CD14-positive monocyte (primary cell): ENCODE measurements around the gene KCNMB4. TPM values are rescaled to one million over a fixed set of nuclear protein-coding genes. Genes with fewer than 3 reads are reported as not detected.

ENCODE experiments used
- DNase-seq, 3 donors: peaks; one replicate each; pipeline ENCODE4 v3.0.0-alpha.2; 2011 to 2022
- H2AFZ ChIP-seq: 2 replicates; pipeline ENCODE4 v1.6.0; 2012; ENCODE audit warnings: mild to moderate bottlenecking, low read depth, low read length, inconsistent platforms; ENCODE audit not compliant: insufficient read depth, poor library complexity, severe bottlenecking
- H3K27ac ChIP-seq, 2 donors: 1 replicate in 1 of 2; 2 replicates in 1 of 2; pipeline ENCODE4 v1.5.1; 2012 to 2013; ENCODE audit warnings: low read length in 2 of 2, control low read depth in 1 of 2, inconsistent platforms in 1 of 2, low read depth in 1 of 2, mild to moderate bottlenecking in 1 of 2
- H3K27me3 ChIP-seq, 2 donors: one replicate each; pipeline versions ENCODE4 v1.6.0 to v1.6.1; 2011 to 2013; ENCODE audit warnings: low read length in 2 of 2; ENCODE audit not compliant: control insufficient read depth in 2 of 2, insufficient read depth in 2 of 2
- H3K36me3 ChIP-seq, 2 donors: replicated peaks in 1 of 2; 1 replicate in 1 of 2; 2 replicates in 1 of 2; pipeline versions ENCODE4 v1.5.1 to v1.6.1; 2012 to 2013; ENCODE audit warnings: low read length in 2 of 2, control low read depth in 1 of 2, inconsistent platforms in 1 of 2, mild to moderate bottlenecking in 1 of 2; ENCODE audit not compliant: insufficient read depth in 2 of 2, control insufficient read depth in 1 of 2
- H3K4me1 ChIP-seq, 2 donors: 1 replicate in 1 of 2; 2 replicates in 1 of 2; pipeline versions ENCODE4 v1.5.1 to v1.6.1; 2012 to 2013; ENCODE audit warnings: low read length in 2 of 2, control low read depth in 1 of 2, inconsistent platforms in 1 of 2, mild to moderate bottlenecking in 1 of 2, moderate library complexity in 1 of 2; ENCODE audit not compliant: insufficient read depth in 2 of 2, control insufficient read depth in 1 of 2
- H3K4me2 ChIP-seq: replicated peaks from 2 replicates; pipeline ENCODE3; 2012; ENCODE audit warnings: low read length, moderate library complexity, mild to moderate bottlenecking; ENCODE audit not compliant: poor library complexity, severe bottlenecking; ENCODE audit errors: extremely low read depth
- H3K4me3 ChIP-seq, 3 experiments: fragments of 200-600 bp in 1 of 3; sonication (generic) in 1 of 3; replicated peaks in 1 of 3; 1 replicate in 2 of 3; 2 replicates in 1 of 3; pipeline ENCODE4 v1.5.1; 2011 to 2013; ENCODE audit warnings: low read length in 3 of 3, mild to moderate bottlenecking in 3 of 3, control low read depth in 2 of 3, low read depth in 2 of 3, inconsistent platforms in 1 of 3, moderate library complexity in 1 of 3
- H3K79me2 ChIP-seq: 2 replicates; pipeline ENCODE4 v1.6.0; 2012; ENCODE audit warnings: mild to moderate bottlenecking, control low read depth, inconsistent platforms, low read length, moderate library complexity; ENCODE audit not compliant: insufficient read depth
- H3K9ac ChIP-seq: 2 replicates; pipeline ENCODE4 v1.6.0; 2017; ENCODE audit warnings: low read length, mild to moderate bottlenecking; ENCODE audit not compliant: insufficient read depth, poor library complexity, severe bottlenecking
- H3K9me3 ChIP-seq, 2 donors: replicated peaks in 1 of 2; 1 replicate in 1 of 2; 2 replicates in 1 of 2; pipeline versions ENCODE4 v1.5.1 to v1.6.1; 2012 to 2013; ENCODE audit warnings: low read length in 2 of 2, control low read depth in 1 of 2; ENCODE audit not compliant: control insufficient read depth in 1 of 2, insufficient read depth in 1 of 2
- H4K20me1 ChIP-seq: 2 replicates; pipeline ENCODE4 v1.6.0; 2012; ENCODE audit warnings: mild to moderate bottlenecking, low read length, control low read depth, moderate library complexity; ENCODE audit not compliant: insufficient read depth
- H3K27ac Mint-ChIP-seq, 7 donors: one replicate each; pipeline ENCODE4 v1.8.0; 2020; ENCODE audit warnings: mild to moderate bottlenecking in 7 of 7, mixed read lengths in 7 of 7, moderate library complexity in 6 of 7, inconsistent platforms in 2 of 7
- H3K27me3 Mint-ChIP-seq, 3 donors: one replicate each; pipeline ENCODE4 v1.8.0; 2021 to 2022; ENCODE audit warnings: low read depth in 3 of 3, mild to moderate bottlenecking in 3 of 3, mixed read lengths in 3 of 3, moderate library complexity in 3 of 3, inconsistent platforms in 1 of 3
- H3K36me3 Mint-ChIP-seq, 2 donors: one replicate each; pipeline ENCODE4 v1.8.0; 2020; ENCODE audit warnings: mixed read lengths in 2 of 2, inconsistent platforms in 1 of 2, mild to moderate bottlenecking in 1 of 2
- H3K4me1 Mint-ChIP-seq: one replicate; pipeline ENCODE4 v1.8.0; 2020; ENCODE audit warnings: mild to moderate bottlenecking, mixed read lengths
- H3K4me3 Mint-ChIP-seq, 2 donors: one replicate each; pipeline ENCODE4 v1.8.0; 2020; ENCODE audit warnings: mild to moderate bottlenecking in 2 of 2, mixed read lengths in 2 of 2, moderate library complexity in 1 of 2
- H3K9me3 Mint-ChIP-seq, 7 donors: one replicate each; pipeline ENCODE4 v1.8.0; 2020 to 2022; ENCODE audit warnings: mixed read lengths in 7 of 7, mild to moderate bottlenecking in 6 of 7, moderate library complexity in 6 of 7, inconsistent platforms in 2 of 7
- WGBS: methylation state at CpG from one replicate; pipeline ENCODE4 v1.1.5; 2013; ENCODE audit warnings: missing lambda C conversion rate; ENCODE audit not compliant: insufficient coverage; 5-methylcytosine and 5-hydroxymethylcytosine counted together
- intact Hi-C, 2 donors: fragments of 100-400 bp; cut with micrococcal nuclease; formaldehyde crosslinking; loops; one replicate each; pipeline versions ENCODE4 v1.15.0 to v1.15.1; 2023
- polyA plus RNA-seq, 3 donors: library from polyadenylated mRNA; depleted of rRNA in 1 of 3; unstranded in 2 of 3; stranded (reverse) in 1 of 3; fragments of 300-500 nt in 2 of 3; fragments of >200 nt in 1 of 3; fragmentation: Illumina TruSeq in 2 of 3; gene quantifications; 1 replicate in 2 of 3; 2 replicates in 1 of 3; pipeline ENCODE4 v1.2.3, GENCODE V29; 2012 to 2021
- TF ChIP-seq, protein P1 (sequence below): fragments of 200-600 bp; IDR thresholded peaks from one replicate; pipeline ENCODE4 v1.8.0; 2022; ENCODE audit warnings: antibody characterized with exemption, mild to moderate bottlenecking

Gene KCNMB4
- polyA plus RNA-seq, 3 donors, result 0.23 to 0.83 (median 0.41) TPM

DNA sequence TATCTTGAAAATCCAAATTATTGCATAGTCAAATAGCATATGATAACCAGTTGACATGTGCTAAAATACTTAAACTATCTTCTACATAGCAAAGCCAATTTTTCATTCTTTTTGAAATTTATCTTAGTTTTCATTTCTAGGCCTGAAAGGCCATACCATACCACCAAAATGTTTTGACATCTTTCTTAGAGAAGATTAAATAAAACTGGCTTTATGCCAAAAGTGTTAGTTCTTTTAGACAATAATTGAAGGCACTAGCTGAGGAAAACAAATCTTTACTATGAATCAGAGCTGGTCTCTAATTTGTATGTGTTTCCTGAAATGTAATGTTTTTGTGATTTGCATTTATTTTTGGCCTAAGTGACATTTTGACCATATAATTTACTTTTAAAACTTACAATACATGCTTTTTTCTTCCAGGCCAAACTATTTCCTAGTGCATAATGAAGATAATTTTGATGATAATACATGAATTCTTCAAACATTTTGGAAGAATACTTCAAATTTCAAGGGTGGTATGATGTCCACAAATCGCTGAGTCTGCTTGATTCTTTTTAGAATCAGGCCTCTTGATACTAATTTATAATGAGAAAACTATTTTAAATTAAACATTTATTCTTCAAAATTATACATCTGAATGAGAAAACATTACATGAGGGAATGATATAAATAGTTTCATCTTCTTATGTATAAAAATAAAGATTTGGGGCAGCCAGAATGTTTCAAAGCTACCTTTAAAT, 6.5 kb upstream of the KCNMB4 start:
- H3K79me2 ChIP-seq, result no peaks in the 10 kb centered on the region
- H3K9ac ChIP-seq, result no peak overlapping the region
- H3K36me3 Mint-ChIP-seq, result peaks cover under 1% of the 10 kb centered on the region in 2 donors
- peaks cover 16 to 21% (median 21%) of the 10 kb centered on the region in 3 donors for H3K27me3 Mint-ChIP-seq
- no peaks in the 10 kb centered on the region for H3K9me3 ChIP-seq
- no peak overlapping the region for H3K27ac ChIP-seq
- H3K9me3 Mint-ChIP-seq, result peaks cover 0 to under 1% (median 0%) of the 10 kb centered on the region in 7 donors
- intact Hi-C loops, result loop anchor here in 1 of 2 donors (5.0 kb wide), 1 partner anchor 117 kb away; the partner anchor contains the start of gene CNOT2
- TF ChIP-seq, protein P1, sequence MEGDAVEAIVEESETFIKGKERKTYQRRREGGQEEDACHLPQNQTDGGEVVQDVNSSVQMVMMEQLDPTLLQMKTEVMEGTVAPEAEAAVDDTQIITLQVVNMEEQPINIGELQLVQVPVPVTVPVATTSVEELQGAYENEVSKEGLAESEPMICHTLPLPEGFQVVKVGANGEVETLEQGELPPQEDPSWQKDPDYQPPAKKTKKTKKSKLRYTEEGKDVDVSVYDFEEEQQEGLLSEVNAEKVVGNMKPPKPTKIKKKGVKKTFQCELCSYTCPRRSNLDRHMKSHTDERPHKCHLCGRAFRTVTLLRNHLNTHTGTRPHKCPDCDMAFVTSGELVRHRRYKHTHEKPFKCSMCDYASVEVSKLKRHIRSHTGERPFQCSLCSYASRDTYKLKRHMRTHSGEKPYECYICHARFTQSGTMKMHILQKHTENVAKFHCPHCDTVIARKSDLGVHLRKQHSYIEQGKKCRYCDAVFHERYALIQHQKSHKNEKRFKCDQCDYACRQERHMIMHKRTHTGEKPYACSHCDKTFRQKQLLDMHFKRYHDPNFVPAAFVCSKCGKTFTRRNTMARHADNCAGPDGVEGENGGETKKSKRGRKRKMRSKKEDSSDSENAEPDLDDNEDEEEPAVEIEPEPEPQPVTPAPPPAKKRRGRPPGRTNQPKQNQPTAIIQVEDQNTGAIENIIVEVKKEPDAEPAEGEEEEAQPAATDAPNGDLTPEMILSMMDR, result no peak
- H3K4me2 ChIP-seq, result no peak overlapping the region
- H3K27ac Mint-ChIP-seq, result no peak overlapping the region
- no peaks in the 10 kb centered on the region for H3K36me3 ChIP-seq
- H2AFZ ChIP-seq, result no peak overlapping the region
- H3K4me3 Mint-ChIP-seq, result no peak overlapping the region
- H3K4me1 Mint-ChIP-seq, result peaks cover 24% of the 10 kb centered on the region
- WGBS, result no CpG with 5 or more reads among the region's 1 CpG
- peaks cover 32 to 33% of the 10 kb centered on the region in 2 donors for H3K27me3 ChIP-seq
- H3K4me3 ChIP-seq, result no peak overlapping the region
- peaks cover 11 to 16% of the 10 kb centered on the region in 2 donors for H3K4me1 ChIP-seq
- H4K20me1 ChIP-seq, result no peaks in the 10 kb centered on the region
- no peak for DNase-seq

DNA sequence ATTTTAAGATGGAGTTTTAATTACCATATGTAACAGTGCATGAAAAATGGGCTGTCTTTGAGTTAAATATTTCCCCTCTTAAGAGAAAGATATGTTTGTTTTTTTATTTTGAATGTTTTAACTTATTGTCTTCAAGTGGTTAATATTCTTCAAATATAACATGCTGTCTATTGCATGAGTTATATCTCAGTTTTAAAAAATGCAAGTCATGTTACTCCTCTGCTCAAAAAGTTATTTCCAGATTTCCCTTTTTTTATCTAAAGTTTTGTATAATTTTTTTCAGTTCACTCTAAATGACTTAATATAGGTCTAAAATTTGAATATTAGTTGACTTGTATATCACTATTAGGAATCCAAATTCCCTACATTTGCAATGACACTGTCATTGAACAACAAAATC, 5.9 kb upstream of the KCNMB4 start:
- Histone ChIP-seq H4K20me1 (no peaks in the 10 kb centered on the region), H3K9ac (no peak overlapping the region), H3K27me3 (peaks cover 37 to 39% of the 10 kb centered on the region in 2 donors), H3K4me1 (peaks cover 11 to 16% of the 10 kb centered on the region in 2 donors), H3K79me2 (no peaks in the 10 kb centered on the region), H3K4me3 (no peak overlapping the region), H3K9me3 (no peaks in the 10 kb centered on the region), H3K4me2 (no peak overlapping the region), H2AFZ (no peak overlapping the region), H3K27ac (no peak overlapping the region), H3K36me3 (no peaks in the 10 kb centered on the region)
- TF ChIP-seq, protein P1, result no peak
- Mint-ChIP-seq H3K4me1 (peaks cover 24% of the 10 kb centered on the region), H3K27me3 (peaks cover 22 to 27% (median 27%) of the 10 kb centered on the region in 3 donors), H3K4me3 (no peak overlapping the region), H3K9me3 (peaks cover 0 to 4% (median 0%) of the 10 kb centered on the region in 7 donors), H3K36me3 (peaks cover 2 to 6% of the 10 kb centered on the region in 2 donors), H3K27ac (no peak overlapping the region)
- intact Hi-C loops, result no loop called here
- no peak for DNase-seq
